ENCODE results near the gene NAT10.

DNA sequence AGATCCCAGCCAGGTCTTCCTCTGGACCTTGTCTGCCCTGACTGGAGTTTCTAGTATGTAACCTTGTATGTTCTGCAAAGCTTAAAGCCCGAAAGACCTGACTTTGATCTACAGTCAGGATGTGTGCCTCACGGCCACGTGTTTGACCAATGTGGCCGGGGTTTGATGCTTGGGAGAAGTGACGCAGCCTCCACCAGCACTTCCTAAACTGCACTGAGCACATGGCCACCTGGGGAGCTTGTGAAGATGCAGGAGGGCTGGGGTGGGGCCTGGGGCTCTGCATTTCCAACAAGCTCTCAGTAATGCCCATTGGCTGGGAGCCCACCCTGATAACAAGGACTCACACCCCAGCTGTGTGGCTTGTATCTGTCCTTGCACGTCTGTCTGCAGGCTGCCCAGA lies 53.2 kb downstream of the NAT10 start:
- TF ChIP-seq GATA2 (IDR thresholded peaks at IDR 0.05; ENCODE audit: low read depth, low read length) (no peak), GATA3 (IDR thresholded peaks at IDR 0.05; ENCODE audit: low read depth, low read length) (no peak)
